IMR-90 (cell line): ENCODE results near the gene CXCR2. TPM values are rescaled to one million over a fixed set of nuclear protein-coding genes. Genes with fewer than 3 reads are reported as not detected.

Experiments
- ATAC-seq: fragments of 200-7000 bp; cut with Tn5 transposase; 2 replicates; pipeline ENCODE4 v1.9.1; 2020; ENCODE audit warnings: low read depth, mild to moderate bottlenecking, moderate library complexity
- BruUV-seq: library from RNA; stranded (reverse); fragments of 400-500 nt; replicated peaks from 2 replicates; lab custom pipeline; 2021; lab: Mats Ljungman, UMichigan
- CTCF ChIA-PET: fragments of 300-600 bp; formaldehyde crosslinking; extraction: SDS; loops from one replicate; lab custom pipeline; 2021; ENCODE audit warnings: antibody characterized with exemption; lab: Yijun Ruan, JAX
- POLR2A ChIA-PET: fragments of 300-600 bp; sonication (Branson Sonifier 250); formaldehyde crosslinking; loops from one replicate; lab custom pipeline; 2022; ENCODE audit warnings: antibody characterized with exemption; ENCODE audit not compliant: unreplicated experiment; lab: Charles Lee
- DNase-seq: peaks from one replicate; pipeline ENCODE4 v3.0.0; 2013
- H2AFZ ChIP-seq: replicated peaks from 2 replicates; pipeline ENCODE3; 2013; ENCODE audit warnings: low read length, mild to moderate bottlenecking; ENCODE audit not compliant: poor library complexity
- H2AK5ac ChIP-seq: 2 replicates; pipeline ENCODE4 v1.6.1; 2013; ENCODE audit warnings: low read depth, low read length, inconsistent platforms
- H2AK9ac ChIP-seq: replicated peaks from 2 replicates; pipeline ENCODE3; 2013; ENCODE audit warnings: mild to moderate bottlenecking, low read depth, low read length, moderate library complexity; ENCODE audit not compliant: poor library complexity
- H2BK120ac ChIP-seq: 2 replicates; pipeline ENCODE4 v1.6.1; 2013; ENCODE audit warnings: low read depth, low read length, inconsistent platforms
- H2BK15ac ChIP-seq: 3 replicates; pipeline ENCODE4 v1.6.1; 2013; ENCODE audit warnings: low read depth, low read length, inconsistent platforms
- H2BK20ac ChIP-seq: 2 replicates; pipeline ENCODE4 v1.6.1; 2013; ENCODE audit warnings: low read depth, mild to moderate bottlenecking, inconsistent platforms, low read length, moderate library complexity
- H2BK5ac ChIP-seq: 2 replicates; pipeline ENCODE4 v1.6.1; 2013; ENCODE audit warnings: mild to moderate bottlenecking, low read depth, low read length, inconsistent platforms; ENCODE audit not compliant: poor library complexity, severe bottlenecking
- H3K14ac ChIP-seq: replicated peaks from 2 replicates; pipeline ENCODE4 v1.6.1; 2013; ENCODE audit warnings: low read depth, low read length, inconsistent platforms
- H3K18ac ChIP-seq: 2 replicates; pipeline ENCODE4 v1.6.1; 2013; ENCODE audit warnings: low read depth, low read length, control low read depth
- H3K23ac ChIP-seq: 2 replicates; pipeline ENCODE4 v1.6.1; 2013; ENCODE audit warnings: low read depth, low read length, inconsistent platforms
- H3K27ac ChIP-seq: 2 replicates; pipeline ENCODE4 v1.5.1; 2013; ENCODE audit warnings: mild to moderate bottlenecking, control low read depth, low read length; ENCODE audit not compliant: insufficient read depth
- H3K27me3 ChIP-seq: 2 replicates; pipeline ENCODE4 v1.6.1; 2013; ENCODE audit warnings: low read length; ENCODE audit not compliant: control insufficient read depth, insufficient read depth
- H3K36me3 ChIP-seq: 2 replicates; pipeline ENCODE4 v1.6.1; 2013; ENCODE audit warnings: low read length, mixed read lengths; ENCODE audit not compliant: control insufficient read depth, insufficient read depth
- H3K4ac ChIP-seq: 2 replicates; pipeline ENCODE4 v1.6.1; 2013; ENCODE audit warnings: low read depth, low read length, inconsistent platforms
- H3K4me1 ChIP-seq: 2 replicates; pipeline ENCODE4 v1.6.1; 2013; ENCODE audit warnings: low read length, mixed read lengths; ENCODE audit not compliant: control insufficient read depth, insufficient read depth
- H3K4me2 ChIP-seq: 2 replicates; pipeline ENCODE4 v1.6.1; 2013; ENCODE audit warnings: low read depth, mild to moderate bottlenecking, control low read depth, low read length, moderate library complexity
- H3K4me3 ChIP-seq: 2 replicates; pipeline ENCODE4 v1.5.1; 2013; ENCODE audit warnings: low read depth, mild to moderate bottlenecking, control low read depth, low read length, moderate library complexity; ENCODE audit not compliant: insufficient read depth
- H3K56ac ChIP-seq: 2 replicates; pipeline ENCODE4 v1.6.1; 2013; ENCODE audit warnings: low read length, inconsistent platforms; ENCODE audit not compliant: insufficient read depth; ENCODE audit errors: extremely low read depth
- H3K79me1 ChIP-seq, 2 experiments: 2 replicates each; pipeline ENCODE4 v1.6.1; 2013; ENCODE audit warnings: low read length in 2 of 2, inconsistent platforms in 1 of 2, low read depth in 1 of 2
- H3K9ac ChIP-seq: 2 replicates; pipeline ENCODE4 v1.6.1; 2013; ENCODE audit warnings: low read depth, low read length, control low read depth
- H3K9me1 ChIP-seq: 2 replicates; pipeline ENCODE4 v1.6.1; 2013; ENCODE audit warnings: low read length, inconsistent platforms; ENCODE audit not compliant: insufficient read depth
- H3K9me3 ChIP-seq: 2 replicates; pipeline ENCODE4 v1.6.1; 2013; ENCODE audit warnings: low read length; ENCODE audit not compliant: control insufficient read depth, insufficient read depth
- H4K20me1 ChIP-seq: 2 replicates; pipeline ENCODE4 v1.6.1; 2013; ENCODE audit warnings: low read length, inconsistent platforms; ENCODE audit not compliant: insufficient read depth
- H4K5ac ChIP-seq: 2 replicates; pipeline ENCODE4 v1.6.1; 2013; ENCODE audit warnings: mild to moderate bottlenecking, low read depth, low read length, control low read depth
- H4K8ac ChIP-seq, 2 experiments: 2 replicates each; pipeline ENCODE4 v1.6.1; 2013; ENCODE audit warnings: low read depth in 2 of 2, low read length in 2 of 2, control low read depth in 1 of 2, inconsistent platforms in 1 of 2
- H4K91ac ChIP-seq: 2 replicates; pipeline ENCODE4 v1.6.1; 2013; ENCODE audit warnings: low read depth, low read length, inconsistent platforms; ENCODE audit not compliant: insufficient read depth
- BHLHE40 ChIP-seq: fragments of 150-350 bp; IDR thresholded peaks from 2 replicates; pipeline ENCODE4 v1.6.1; 2016; ENCODE audit warnings: mild to moderate bottlenecking, low read depth, low read length
- CEBPB ChIP-seq: IDR thresholded peaks from 2 replicates; pipeline ENCODE4 v1.6.1; 2012; ENCODE audit warnings: low read depth, low read length, improper control_type of control experiment
- CHD1 ChIP-seq: IDR thresholded peaks from 2 replicates; pipeline ENCODE4 v1.6.1; 2012; ENCODE audit warnings: low read depth, low read length, improper control_type of control experiment
- FOS ChIP-seq: fragments of 150-350 bp; IDR thresholded peaks from 2 replicates; pipeline ENCODE4 v1.6.1; 2016; ENCODE audit warnings: low read depth, low read length
- MAFK ChIP-seq: IDR thresholded peaks from 2 replicates; pipeline ENCODE4 v1.6.1; 2012; ENCODE audit warnings: low read depth, low read length, improper control_type of control experiment
- MAZ ChIP-seq: IDR thresholded peaks from 2 replicates; pipeline ENCODE4 v1.6.1; 2012; ENCODE audit warnings: low read depth, mild to moderate bottlenecking, low read length, improper control_type of control experiment, moderate library complexity, borderline replicate concordance
- MXI1 ChIP-seq: IDR thresholded peaks from 2 replicates; pipeline ENCODE4 v1.6.1; 2012; ENCODE audit warnings: low read depth, mild to moderate bottlenecking, low read length, moderate library complexity, borderline replicate concordance
- NFE2L2 ChIP-seq: fragments of 150-350 bp; IDR thresholded peaks from 2 replicates; pipeline ENCODE4 v1.6.1; 2016; ENCODE audit warnings: low read depth, mild to moderate bottlenecking, low read length
- POLR2A ChIP-seq: IDR thresholded peaks from 2 replicates; pipeline ENCODE4 v1.6.1; 2012; ENCODE audit warnings: mild to moderate bottlenecking, low read depth, low read length
- RAD21 ChIP-seq: IDR thresholded peaks from 2 replicates; pipeline ENCODE4 v1.6.1; 2012; ENCODE audit warnings: low read length, improper control_type of control experiment
- RCOR1 ChIP-seq: IDR thresholded peaks from 2 replicates; pipeline ENCODE4 v1.6.1; 2012; ENCODE audit warnings: mild to moderate bottlenecking, low read length, improper control_type of control experiment; ENCODE audit not compliant: insufficient replicate concordance
- RFX5 ChIP-seq: IDR thresholded peaks from 2 replicates; pipeline ENCODE4 v1.8.0; 2012; ENCODE audit warnings: low read depth, mild to moderate bottlenecking, low read length, moderate library complexity
- SMC3 ChIP-seq: fragments of 150-350 bp; IDR thresholded peaks from 2 replicates; pipeline ENCODE4 v1.6.1; 2016; ENCODE audit warnings: low read depth, mild to moderate bottlenecking, antibody characterized with exemption, low read length, moderate library complexity
- USF2 ChIP-seq: fragments of 150-350 bp; IDR thresholded peaks from 2 replicates; pipeline ENCODE4 v1.6.1; 2017; ENCODE audit warnings: mild to moderate bottlenecking, antibody characterized with exemption, low read length, low read depth
- WGBS, 2 experiments: methylation state at CpG; one replicate each; pipeline versions ENCODE4 v1.1.5 to v1.1.7; 2013; ENCODE audit warnings: missing lambda C conversion rate in 2 of 2; ENCODE audit not compliant: insufficient read length in 1 of 2; ENCODE audit errors: extremely low coverage in 2 of 2; 5-methylcytosine and 5-hydroxymethylcytosine counted together
- dilution Hi-C: fragments of 300-500 bp; cut with HindIII; formaldehyde crosslinking; loops from one replicate; pipeline ENCODE4 v1.14.3; 2018; ENCODE audit warnings: low sequenced_read_pairs; ENCODE audit not compliant: unreplicated experiment
- in situ Hi-C: fragments of 300-500 bp; cut with MboI; formaldehyde crosslinking; loops from 3 replicates; pipeline ENCODE4 v1.14.3; 2019; ENCODE audit warnings: low sequenced_read_pairs, inconsistent platforms, mixed read lengths
- intact Hi-C: fragments of 100-400 bp; cut with micrococcal nuclease; formaldehyde crosslinking; loops from 2 replicates; pipeline ENCODE4 v1.10.0; 2022
- polyA plus RNA-seq, 3 experiments: library from polyadenylated mRNA; depleted of rRNA; stranded (reverse); fragments of >200 nt; gene quantifications; 2 replicates each; pipeline ENCODE4 v1.2.3, GENCODE V29; 2012; ENCODE audit warnings: low replicate concordance in 1 of 3
- total RNA-seq: library from RNA; depleted of rRNA; stranded (reverse); fragments of >200 nt; gene quantifications from 2 replicates; pipeline ENCODE4 v1.2.3, GENCODE V29; 2012
- TF ChIP-seq, protein P1 (sequence below): conservative IDR thresholded peaks from 2 replicates; pipeline ENCODE4 v1.5.1; 2012; ENCODE audit warnings: mild to moderate bottlenecking, low read depth, low read length, improper control_type of control experiment
- TF ChIP-seq, protein P2 (sequence below): fragments of 150-350 bp; IDR thresholded peaks from 2 replicates; pipeline ENCODE4 v1.6.1; 2016; ENCODE audit warnings: low read depth, mild to moderate bottlenecking, low read length, moderate library complexity, borderline replicate concordance

The CXCR2 gene
- total and polyA plus RNA-seq, 2 of the 4 experiments (the other 2 are of a cell fraction), result not detected

DNA sequence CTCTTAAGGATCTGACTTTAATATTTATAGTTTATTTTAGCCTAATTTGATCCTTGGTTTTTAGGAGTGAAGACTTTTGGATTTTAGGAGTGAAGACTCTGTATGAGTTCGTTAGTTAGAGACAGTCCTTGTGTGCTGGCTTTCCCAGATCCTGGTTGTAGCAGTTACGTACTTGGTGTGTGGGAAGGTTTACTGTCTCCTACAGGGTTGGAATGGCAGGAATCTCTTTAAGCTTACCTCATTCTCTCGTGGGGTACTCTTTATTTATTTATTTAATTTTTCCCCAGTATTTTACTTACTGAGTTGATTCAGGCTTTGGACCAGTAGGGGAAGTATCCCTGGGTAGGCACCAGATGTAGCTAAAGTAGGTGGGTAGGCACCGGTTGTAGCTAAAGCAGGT, 1.8 kb upstream of the CXCR2 start:
- intact Hi-C loops (no loop called here), in situ Hi-C loops (no loop called here), dilution Hi-C loops (no loop called here)
- no peaks in the 10 kb centered on the region for H3K79me1 ChIP-seq
- H3K14ac ChIP-seq, result no peak overlapping the region
- H3K27me3 ChIP-seq, result peaks cover 43% of the 10 kb centered on the region
- H3K4me3 ChIP-seq, result no peak overlapping the region
- H3K4me2 ChIP-seq, result no peak overlapping the region
- H4K91ac ChIP-seq, result no peak overlapping the region
- H3K9ac ChIP-seq, result no peak overlapping the region
- no peak overlapping the region for H3K27ac ChIP-seq
- no peak overlapping the region for H3K56ac ChIP-seq
- POLR2A ChIA-PET, result no interaction called here
- WGBS, 2 experiments, result no CpG with 5 or more reads among the region's 4 CpGs
- no peak overlapping the region for H2BK20ac ChIP-seq
- no peaks in the 10 kb centered on the region for H3K36me3 ChIP-seq
- H3K23ac ChIP-seq, result no peak overlapping the region
- H3K4ac ChIP-seq, result no peak overlapping the region
- H2BK120ac ChIP-seq, result no peak overlapping the region
- H4K5ac ChIP-seq, result no peak overlapping the region
- H3K9me3 ChIP-seq, result peaks cover 5% of the 10 kb centered on the region
- BruUV-seq, result no TSS peak
- ATAC-seq (0 out of 2 replicates have a peak, but pooled peaks have one; percentile 27), DNase-seq (peak; percentile 19)
- H3K9me1 ChIP-seq, result no peaks in the 10 kb centered on the region
- H3K18ac ChIP-seq, result no peak overlapping the region
- H4K8ac ChIP-seq, result no peak overlapping the region
- no peaks in the 10 kb centered on the region for H4K20me1 ChIP-seq
- no peak overlapping the region for H2BK15ac ChIP-seq
- no peak overlapping the region for H2AK5ac ChIP-seq
- no peak overlapping the region for H2BK5ac ChIP-seq
- no peaks in the 10 kb centered on the region for H3K4me1 ChIP-seq
- CTCF ChIA-PET, result no interaction called here
- TF ChIP-seq RCOR1, result no peak
- TF ChIP-seq RFX5, result no peak
- no peak for TF ChIP-seq POLR2A
- no peak for TF ChIP-seq MAFK
- TF ChIP-seq CEBPB, result no peak
- no peak for TF ChIP-seq RAD21
- TF ChIP-seq, protein P1, sequence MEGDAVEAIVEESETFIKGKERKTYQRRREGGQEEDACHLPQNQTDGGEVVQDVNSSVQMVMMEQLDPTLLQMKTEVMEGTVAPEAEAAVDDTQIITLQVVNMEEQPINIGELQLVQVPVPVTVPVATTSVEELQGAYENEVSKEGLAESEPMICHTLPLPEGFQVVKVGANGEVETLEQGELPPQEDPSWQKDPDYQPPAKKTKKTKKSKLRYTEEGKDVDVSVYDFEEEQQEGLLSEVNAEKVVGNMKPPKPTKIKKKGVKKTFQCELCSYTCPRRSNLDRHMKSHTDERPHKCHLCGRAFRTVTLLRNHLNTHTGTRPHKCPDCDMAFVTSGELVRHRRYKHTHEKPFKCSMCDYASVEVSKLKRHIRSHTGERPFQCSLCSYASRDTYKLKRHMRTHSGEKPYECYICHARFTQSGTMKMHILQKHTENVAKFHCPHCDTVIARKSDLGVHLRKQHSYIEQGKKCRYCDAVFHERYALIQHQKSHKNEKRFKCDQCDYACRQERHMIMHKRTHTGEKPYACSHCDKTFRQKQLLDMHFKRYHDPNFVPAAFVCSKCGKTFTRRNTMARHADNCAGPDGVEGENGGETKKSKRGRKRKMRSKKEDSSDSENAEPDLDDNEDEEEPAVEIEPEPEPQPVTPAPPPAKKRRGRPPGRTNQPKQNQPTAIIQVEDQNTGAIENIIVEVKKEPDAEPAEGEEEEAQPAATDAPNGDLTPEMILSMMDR, result no peak
- no peak for TF ChIP-seq SMC3
- no peak for TF ChIP-seq NFE2L2
- TF ChIP-seq MXI1, result no peak
- TF ChIP-seq FOS, result no peak
- TF ChIP-seq MAZ, result no peak
- no peak for TF ChIP-seq CHD1
- TF ChIP-seq, protein P2, sequence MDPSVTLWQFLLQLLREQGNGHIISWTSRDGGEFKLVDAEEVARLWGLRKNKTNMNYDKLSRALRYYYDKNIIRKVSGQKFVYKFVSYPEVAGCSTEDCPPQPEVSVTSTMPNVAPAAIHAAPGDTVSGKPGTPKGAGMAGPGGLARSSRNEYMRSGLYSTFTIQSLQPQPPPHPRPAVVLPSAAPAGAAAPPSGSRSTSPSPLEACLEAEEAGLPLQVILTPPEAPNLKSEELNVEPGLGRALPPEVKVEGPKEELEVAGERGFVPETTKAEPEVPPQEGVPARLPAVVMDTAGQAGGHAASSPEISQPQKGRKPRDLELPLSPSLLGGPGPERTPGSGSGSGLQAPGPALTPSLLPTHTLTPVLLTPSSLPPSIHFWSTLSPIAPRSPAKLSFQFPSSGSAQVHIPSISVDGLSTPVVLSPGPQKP, result no peak
- TF ChIP-seq BHLHE40, result no peak
- TF ChIP-seq USF2, result no peak
- no peak overlapping the region for H2AFZ ChIP-seq
- no peak overlapping the region for H2AK9ac ChIP-seq
